Tibial nerve (tissue), 3 donors: Measurements from ENCODE around the gene CST6.

Experiments used
- POLR2A ChIP-seq, 2 donors: fragments of 450-650 bp; IDR thresholded peaks; one replicate each; pipeline ENCODE4 v1.6.1; 2017; ENCODE audit warnings: antibody characterized with exemption in 2 of 2, mild to moderate bottlenecking in 2 of 2, moderate library complexity in 2 of 2
- TF ChIP-seq, protein P1 (sequence below), 5 experiments: fragments of 200-600 bp in 3 of 5; fragments of 450-650 bp in 2 of 5; sonication (generic) in 3 of 5; IDR thresholded peaks; one replicate each; pipeline ENCODE4 v1.5.1; 2016 to 2019; ENCODE audit warnings: antibody characterized with exemption in 5 of 5, mild to moderate bottlenecking in 3 of 5, moderate library complexity in 2 of 5

DNA sequence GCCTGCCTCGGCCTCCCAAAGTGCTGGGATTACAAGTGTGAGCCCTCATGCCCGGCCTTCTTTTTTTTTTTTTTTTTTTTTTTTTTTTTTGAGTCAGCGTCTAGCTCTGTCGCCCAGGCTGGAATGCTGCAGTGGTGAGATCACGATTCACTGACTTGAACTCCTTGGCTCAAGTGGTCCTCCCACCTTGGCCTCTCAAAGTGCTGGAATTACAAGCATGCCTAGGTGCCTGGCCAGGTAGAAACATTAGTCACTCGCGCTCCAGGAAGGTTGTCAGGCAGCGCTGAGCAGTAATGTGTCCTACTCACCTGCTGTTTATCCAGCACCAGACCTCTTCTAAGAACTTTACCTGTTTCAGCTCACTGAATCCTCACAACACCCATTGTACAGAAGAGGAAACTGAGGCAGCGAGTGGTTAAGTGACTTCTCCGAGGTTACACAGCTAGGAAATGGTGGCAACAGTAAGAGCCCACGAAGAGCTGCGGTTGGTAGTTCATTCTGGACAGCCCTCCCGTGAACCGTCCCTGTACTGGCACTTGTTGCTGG lies 496 bp upstream of the CST6 start:
- TF ChIP-seq POLR2A (IDR thresholded peaks at IDR 0.05): no peak
- TF ChIP-seq, protein P1, sequence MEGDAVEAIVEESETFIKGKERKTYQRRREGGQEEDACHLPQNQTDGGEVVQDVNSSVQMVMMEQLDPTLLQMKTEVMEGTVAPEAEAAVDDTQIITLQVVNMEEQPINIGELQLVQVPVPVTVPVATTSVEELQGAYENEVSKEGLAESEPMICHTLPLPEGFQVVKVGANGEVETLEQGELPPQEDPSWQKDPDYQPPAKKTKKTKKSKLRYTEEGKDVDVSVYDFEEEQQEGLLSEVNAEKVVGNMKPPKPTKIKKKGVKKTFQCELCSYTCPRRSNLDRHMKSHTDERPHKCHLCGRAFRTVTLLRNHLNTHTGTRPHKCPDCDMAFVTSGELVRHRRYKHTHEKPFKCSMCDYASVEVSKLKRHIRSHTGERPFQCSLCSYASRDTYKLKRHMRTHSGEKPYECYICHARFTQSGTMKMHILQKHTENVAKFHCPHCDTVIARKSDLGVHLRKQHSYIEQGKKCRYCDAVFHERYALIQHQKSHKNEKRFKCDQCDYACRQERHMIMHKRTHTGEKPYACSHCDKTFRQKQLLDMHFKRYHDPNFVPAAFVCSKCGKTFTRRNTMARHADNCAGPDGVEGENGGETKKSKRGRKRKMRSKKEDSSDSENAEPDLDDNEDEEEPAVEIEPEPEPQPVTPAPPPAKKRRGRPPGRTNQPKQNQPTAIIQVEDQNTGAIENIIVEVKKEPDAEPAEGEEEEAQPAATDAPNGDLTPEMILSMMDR (IDR thresholded peaks at IDR 0.05): no peak
